ENCODE measurements around the gene PARD6B.
"Not testable (repeated sequence)": the region's sequence is repeated elsewhere in the genome, so short reads cannot be mapped to it uniquely, and the experiment has no call there.

The PARD6B gene

DNA sequence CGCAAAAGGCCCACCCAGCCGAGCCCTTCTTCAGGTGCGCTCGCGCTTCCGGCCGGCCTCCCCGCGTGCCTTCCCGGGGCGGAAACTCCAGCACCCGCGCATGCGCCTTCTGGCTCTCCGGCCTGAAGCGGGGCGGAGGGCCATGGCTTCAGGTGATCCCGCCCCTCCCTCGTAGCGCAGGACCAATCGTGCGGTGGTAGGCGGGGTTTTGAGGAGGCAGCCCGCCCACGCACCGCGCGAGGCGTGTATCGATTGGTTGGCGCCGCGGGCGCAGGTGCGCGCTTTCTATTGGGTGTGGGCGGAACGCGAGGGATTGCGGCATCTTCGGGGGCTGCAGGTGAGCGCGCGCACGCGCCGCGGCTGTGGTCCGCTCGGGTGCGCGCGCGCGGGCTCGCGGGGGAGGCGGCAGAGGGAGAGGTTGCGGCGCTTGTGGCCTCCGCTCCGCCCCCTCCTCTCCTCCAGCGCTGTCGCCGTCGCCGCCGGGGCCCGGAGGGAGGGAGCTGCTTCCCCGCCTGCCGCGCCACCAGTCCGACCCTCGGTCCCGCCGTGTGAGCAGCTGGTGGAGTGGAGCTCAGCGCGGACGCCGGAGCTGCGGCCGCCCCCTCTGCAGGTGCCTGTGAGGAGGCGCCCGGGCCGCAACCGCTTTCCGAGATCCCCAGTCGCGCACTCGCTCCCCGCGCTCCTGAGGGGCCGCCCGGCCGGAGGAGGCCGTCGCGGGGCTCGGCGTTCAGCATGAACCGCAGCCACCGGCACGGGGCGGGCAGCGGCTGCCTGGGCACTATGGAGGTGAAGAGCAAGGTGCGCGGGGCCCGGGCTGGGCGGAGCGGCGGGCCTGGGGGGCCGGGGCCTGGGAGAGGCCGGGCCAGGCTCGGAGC lies at the start of gene PARD6B:
PARD6B (plus strand) TSS at position 526 of the 875 bp plus-strand sequence; CDS start at position 733, 207 bp downstream.
- intact Hi-C loops (cut with DNase I), result loop anchor here (2.0 kb wide), 1 partner anchor 220 kb away; the partner anchor contains the start of gene PTPN1
- DNase-seq, result peak; percentile 90 to 100 (median 97)

GRCh38 chr20:50682065-50682464 lies 49.3 kb upstream of the PARD6B start:
- no peak for DNase-seq
- intact Hi-C loops (cut with DNase I), result no loop called here

DNA sequence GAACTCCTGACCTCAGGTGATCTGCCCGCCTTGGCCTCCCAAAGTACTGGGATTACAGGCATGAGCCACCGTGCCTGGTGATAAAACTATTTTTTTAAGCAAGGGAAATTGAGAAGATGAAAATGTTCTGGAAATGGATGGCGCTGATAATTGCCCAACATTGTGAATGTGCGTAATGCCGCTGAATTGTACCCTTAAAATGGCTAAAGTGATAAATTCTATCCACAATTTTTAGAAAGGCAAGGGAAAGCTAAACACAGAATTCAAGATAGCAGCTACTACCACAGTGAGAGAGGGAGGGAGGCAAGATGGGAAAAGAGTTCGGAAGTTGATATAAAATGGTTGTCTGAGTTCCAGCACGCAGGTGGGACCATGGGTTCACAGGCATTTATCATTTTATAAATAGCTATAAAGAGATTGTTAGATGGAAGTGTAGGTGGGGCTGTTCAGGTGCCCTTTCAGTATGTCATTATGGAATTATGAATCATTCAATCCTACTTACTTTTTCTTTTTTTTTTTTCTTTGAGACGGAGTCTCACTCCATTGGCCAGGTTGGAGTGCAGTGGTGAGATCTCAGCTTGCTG lies 48.3 kb upstream of the PARD6B start:
- intact Hi-C loops (cut with DNase I), result no loop called here
- DNase-seq, result no peak

GRCh38 chr20:50683570-50683969 lies 47.8 kb upstream of the PARD6B start:
- DNase-seq, result no peak
- intact Hi-C loops (cut with DNase I), result no loop called here

DNA sequence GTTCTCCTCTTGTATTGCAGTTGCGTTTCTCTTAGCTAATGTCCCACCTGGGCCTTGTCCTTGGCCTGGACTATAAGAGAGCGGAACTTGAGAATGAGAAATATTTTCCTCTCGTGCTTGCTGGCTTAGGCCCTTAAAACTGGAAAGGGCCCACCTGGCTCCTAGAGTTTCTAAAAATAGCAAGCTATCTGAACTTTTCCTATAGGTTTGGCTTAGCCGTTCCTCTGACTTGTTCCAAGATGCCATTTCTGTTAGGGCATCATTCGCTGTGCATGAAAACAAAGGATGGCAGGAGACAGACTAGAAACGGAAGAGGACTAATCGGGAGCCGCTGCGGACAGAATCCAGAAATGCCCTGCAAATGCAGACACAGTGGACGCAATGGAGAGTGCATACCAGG lies 44.6 kb upstream of the PARD6B start:
- no peak for DNase-seq
- intact Hi-C loops (cut with DNase I), result no loop called here

- DNase-seq, result no peak
- intact Hi-C loops (cut with DNase I), result no loop called here
Measured at GRCh38 chr20:50688256-50688975, 43.0 kb upstream of the PARD6B start.

DNA sequence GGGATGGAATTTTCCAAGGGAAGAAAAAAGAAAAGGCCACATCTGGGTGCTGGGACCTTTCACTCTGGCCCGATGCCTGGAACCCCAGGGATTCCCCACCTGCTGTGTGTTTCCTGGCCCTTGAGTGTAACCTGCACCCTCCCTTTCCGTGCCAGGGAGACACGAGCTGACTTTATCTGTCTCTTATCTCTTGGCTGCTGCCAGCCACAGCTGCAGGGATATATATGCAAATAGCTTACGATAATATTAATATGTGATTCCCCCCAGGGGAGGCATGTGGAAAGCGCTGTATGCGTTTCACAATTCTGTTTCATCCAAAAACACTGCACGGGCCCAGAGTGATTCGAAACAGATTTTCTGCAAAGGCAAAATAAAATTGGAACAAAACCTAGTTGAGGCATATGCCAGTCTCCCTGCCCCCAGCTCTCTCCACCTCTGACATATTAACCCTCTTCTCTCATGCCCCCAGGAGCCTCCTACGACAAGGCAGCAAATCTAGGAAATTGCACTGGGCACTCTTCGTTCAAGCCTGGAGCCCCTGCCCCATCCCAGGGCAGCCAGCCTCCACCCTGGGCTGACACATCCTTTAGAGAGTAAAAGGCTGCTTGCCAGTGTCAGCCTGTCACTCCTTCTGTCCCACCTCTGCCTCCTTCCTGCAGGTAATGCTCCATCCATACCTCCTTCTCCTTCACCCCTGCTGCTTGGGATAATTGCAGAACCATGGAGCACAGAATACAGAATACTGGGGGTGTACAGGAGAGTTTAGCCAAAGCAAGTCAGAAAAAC lies 41.3 kb upstream of the PARD6B start:
- intact Hi-C loops (cut with DNase I), result no loop called here
- no peak for DNase-seq

- intact Hi-C loops (cut with DNase I), result no loop called here
- DNase-seq, result peak in 4 of 10 donors; percentile 8 to 84 (median 12)
Measured at GRCh38 chr20:50690650-50691572, 40.5 kb upstream of the PARD6B start, which contains the start of gene RIPOR3. Gene RIPOR3 (minus strand): TSS chr20:50691542. CDS start chr20:50691128, 414 bp downstream.

DNA sequence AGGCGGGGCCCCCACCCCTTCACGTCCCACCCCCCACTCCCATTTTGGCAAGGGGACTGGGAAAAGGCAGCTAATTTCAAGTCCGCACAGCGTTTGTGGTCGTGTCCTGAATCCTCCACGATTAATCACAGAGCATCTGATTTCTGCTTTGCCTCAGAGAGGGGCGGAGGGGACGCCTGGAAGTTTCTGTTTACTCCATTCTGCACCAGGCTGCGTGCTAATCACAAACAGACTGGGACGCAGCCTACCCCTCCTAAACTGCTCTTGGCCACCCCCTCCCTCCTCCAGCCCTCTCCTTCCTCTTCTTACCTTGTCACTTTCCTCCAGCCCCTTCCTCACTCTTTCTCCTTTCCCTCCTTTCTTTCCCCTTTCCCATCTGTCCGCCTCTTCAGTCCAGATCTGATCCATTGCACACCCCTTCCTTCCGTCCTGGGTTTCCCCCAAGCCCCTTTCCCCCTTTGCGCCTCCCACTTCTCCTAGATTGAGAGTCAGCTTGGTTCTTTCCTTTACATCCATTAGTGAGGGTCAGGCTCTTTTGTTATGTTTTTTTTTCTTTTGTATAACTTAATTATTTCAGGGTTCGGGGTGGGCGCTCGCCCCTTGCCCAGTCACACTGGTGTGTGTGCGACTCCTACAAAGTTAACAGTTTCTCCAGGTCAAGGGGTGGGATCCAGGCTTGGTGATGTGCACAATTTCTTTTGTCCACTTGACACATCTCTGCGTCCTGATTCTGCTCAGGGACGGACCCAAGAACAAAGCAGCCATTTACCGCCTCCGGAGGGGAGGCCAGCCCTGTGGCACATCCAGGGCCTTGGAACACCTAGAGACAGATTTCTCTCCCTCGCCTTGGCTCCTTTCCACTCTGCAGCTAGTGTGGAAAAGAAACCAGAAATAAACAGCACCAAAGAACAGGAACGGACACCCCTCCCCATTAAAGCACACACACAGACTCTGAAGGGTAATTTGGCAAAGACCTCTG lies 39.5 kb upstream of the PARD6B start:
- intact Hi-C loops (cut with DNase I), result no loop called here
- peak in 1 of 10 donors; percentile 17 for DNase-seq

DNA sequence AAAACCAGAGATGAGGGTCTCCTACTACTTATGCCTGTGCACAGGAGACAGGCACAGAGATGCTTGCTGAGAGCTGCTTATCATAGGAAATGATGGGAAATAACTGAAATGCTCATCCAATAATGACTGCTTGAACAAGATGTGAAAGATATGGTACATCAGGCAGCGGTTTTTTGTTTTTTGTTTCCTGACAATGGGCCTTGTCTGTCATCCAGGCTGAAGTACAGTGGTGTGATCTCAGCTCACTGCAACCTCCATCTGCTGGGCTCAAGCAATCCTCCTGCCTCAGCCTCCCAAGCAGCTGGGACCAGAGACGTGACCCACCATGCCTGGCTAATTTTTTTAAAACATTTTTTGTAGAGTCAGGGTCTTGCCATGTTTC lies 38.8 kb upstream of the PARD6B start:
- intact Hi-C loops (cut with DNase I), result no loop called here
- no peak for DNase-seq

DNA sequence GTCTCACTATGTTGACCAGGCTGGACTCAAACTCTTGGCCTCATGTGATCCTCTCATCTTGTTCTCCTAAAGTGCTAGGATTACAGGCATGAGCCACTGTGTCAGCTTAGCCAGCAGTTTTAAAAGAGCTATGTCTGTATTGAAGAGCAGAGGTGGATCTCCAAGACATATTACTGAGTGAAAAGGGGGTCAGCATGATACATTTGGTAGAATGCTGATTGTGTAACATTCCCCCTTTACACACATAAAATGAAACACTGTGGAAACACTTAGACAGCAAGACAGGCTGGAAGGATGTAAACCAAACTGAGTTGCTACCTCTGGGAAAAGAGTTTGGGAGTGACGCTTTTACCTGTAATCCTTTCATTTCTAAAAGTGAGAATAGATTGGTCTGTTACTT lies 38.4 kb upstream of the PARD6B start:
- no peak for DNase-seq
- intact Hi-C loops (cut with DNase I), result no loop called here

DNA sequence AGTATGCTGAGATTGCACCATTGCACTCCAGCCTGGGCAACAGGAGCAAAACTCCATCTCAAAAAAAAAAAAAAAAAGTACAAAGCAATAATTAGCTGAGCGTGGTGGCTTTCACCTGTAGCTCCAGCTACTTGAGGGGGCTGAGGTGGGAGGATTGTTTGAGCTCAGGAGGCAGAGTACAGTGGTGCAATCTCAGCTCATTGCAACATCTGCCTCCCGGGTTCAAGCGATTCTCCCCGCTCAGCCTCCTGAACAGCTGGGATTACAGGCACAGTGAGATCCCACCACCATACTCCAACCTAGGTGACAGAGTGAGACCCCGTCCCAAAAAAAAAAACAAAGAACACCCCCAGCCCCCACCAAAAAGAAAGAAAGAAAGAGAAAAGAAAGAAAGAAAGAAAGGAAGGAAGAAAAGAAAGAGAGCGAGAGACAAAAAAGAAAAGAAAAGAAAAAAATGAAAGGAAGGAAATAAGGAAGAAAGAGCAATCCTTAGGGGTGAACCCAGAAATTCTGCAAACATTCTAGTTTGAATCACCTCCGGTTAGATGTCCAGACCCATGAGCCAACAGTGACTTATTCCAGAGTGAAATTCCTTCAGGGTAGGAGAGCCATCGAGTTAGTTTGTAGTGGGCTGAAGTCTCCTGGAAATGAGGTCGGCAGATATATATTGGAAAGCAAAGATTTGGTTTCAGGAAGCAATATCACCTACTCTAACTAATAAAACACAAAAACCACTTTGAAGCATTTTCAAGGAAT lies 36.8 kb upstream of the PARD6B start:
- DNase-seq, result no peak
- intact Hi-C loops (cut with DNase I), result no loop called here

DNA sequence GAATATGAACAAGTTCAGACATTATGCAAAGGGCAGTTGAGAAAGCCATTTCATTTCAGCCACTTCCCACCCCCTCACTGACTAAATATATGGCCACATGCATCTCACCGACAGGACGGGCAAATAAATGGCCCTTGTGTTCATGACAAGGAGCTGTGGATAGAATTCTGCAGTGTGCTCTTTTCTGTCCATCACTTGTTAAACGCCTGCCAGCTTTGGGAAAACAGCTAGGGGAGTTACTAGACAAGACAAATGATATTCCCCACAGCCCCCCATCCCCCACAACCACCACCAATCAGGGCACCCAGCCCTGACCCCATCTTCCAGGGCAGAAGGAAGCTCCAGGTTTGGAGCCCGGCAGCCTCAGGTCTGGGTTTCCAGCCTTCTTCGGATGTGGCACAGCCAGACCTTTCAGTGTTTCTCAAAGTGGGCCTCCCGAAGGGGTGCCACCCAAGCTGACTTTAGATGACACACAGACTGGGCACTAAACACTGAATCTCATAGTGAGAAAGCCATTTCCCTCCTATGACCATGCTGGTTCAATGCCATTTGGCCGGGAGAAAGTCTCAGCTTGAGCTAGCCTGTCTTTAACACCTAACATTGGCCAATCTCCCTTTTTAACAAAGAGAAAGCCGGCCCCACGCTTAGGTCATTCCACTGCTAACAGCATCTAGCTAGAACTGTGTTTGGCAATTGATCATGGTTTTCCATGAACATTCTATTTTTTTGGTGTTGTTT lies 36.1 kb upstream of the PARD6B start:
- no peak for DNase-seq
- intact Hi-C loops (cut with DNase I), result no loop called here

DNA sequence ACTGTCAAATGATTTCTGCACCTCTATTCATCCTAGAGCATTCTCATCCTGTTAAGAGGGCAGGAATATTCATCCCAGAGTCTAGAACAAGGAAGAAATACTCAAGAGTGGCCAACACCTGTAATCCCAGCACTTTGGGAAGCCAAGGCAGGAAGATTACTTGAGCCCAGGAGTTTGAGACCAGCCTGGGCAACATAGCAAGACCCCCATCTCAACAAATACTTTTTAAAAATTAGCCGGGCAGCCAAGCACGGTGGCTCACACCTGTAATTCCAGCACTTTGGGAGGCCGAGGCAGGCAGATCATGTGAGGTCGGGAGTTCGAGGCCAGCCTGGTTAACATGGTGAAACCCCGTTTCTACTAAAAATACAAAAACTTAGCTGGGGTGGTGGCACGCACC lies 33.1 kb upstream of the PARD6B start:
- DNase-seq; intact Hi-C loops (cut with DNase I): not testable (repeated sequence)

DNA sequence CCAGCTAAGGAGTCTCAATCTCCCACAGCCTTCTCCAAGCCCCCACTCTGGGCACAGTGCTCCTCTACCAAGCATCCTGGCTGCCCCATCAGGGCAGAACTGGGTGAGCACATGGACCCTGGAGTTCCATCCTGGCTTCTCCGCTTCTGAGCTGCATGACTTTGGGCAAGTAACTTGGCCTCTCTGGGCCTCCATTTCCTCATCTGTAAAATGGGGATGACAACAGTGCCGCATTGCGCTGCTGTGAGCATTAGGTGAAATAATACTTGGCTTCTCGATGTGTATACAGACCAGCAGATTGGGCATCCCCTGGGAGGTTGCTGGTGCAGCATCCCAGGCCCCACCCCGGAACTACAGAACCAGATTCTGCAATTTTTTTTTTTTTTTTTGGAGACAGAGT lies 31.7 kb upstream of the PARD6B start:
- intact Hi-C loops (cut with DNase I), result no loop called here
- DNase-seq, result no peak

- no peak for DNase-seq
- intact Hi-C loops (cut with DNase I), result no loop called here
Measured at GRCh38 chr20:50701041-50701963, 30.1 kb upstream of the PARD6B start.

Data from posterior cingulate gyrus (tissue), 11 donors.